Loucy (cell line): Measurements from ENCODE around the gene NOC3L.

ENCODE experiments used
- CTCF ChIP-seq: fragments of 200-600 bp; sonication (generic); conservative IDR thresholded peaks from 2 replicates; pipeline ENCODE4 v1.5.1; 2014; ENCODE audit warnings: mild to moderate bottlenecking, antibody characterized with exemption, low read length
- EZH2phosphoT487 ChIP-seq: fragments of 200-600 bp; IDR thresholded peaks from 2 replicates; pipeline ENCODE4 v1.6.1; 2018; ENCODE audit warnings: antibody characterized with exemption, mild to moderate bottlenecking, moderate library complexity, borderline replicate concordance

- TF ChIP-seq CTCF: no peak
- no peak for TF ChIP-seq EZH2phosphoT487
Observed at GRCh38 chr10:94285271-94285670, 77.5 kb downstream of the NOC3L start.
